IPS-NIHi11 (cell line): Measurements from ENCODE around the gene SMO.
"Not testable (repeated sequence)": the region's sequence is repeated elsewhere in the genome, so short reads cannot be mapped to it uniquely, and the experiment has no call there.

Experiments used
- DNase-seq: peaks from one replicate; pipeline ENCODE4 v3.0.0; 2012; ENCODE audit warnings: mixed read lengths, low spot score

SMO gene

GRCh38 chr7:129169686-129170440 lies 18.6 kb upstream of the SMO start:
- DNase-seq, result no peak

GRCh38 chr7:129170441-129171021 lies 17.9 kb upstream of the SMO start:
- no peak for DNase-seq

- DNase-seq, result not testable (repeated sequence)
Measured at GRCh38 chr7:129173861-129174260, 14.6 kb upstream of the SMO start.

- DNase-seq, result no peak
Measured at GRCh38 chr7:129176916-129177710, 11.3 kb upstream of the SMO start.

- no peak for DNase-seq
Measured at GRCh38 chr7:129184981-129185670, 3.3 kb upstream of the SMO start.

GRCh38 chr7:129186749-129187260 lies 1.6 kb upstream of the SMO start:
- no peak for DNase-seq

- DNase-seq, result no peak
Measured at GRCh38 chr7:129187681-129188371, 607 bp upstream of the SMO start.

GRCh38 chr7:129188892-129189660 lies 643 bp downstream of the SMO start:
- DNase-seq, result peak; percentile 75

GRCh38 chr7:129189661-129190310 lies 1.4 kb downstream of the SMO start:
- no peak for DNase-seq

GRCh38 chr7:129191272-129191671 lies 2.8 kb downstream of the SMO start:
- no peak for DNase-seq

GRCh38 chr7:129193892-129194291 lies 5.5 kb downstream of the SMO start:
- no peak for DNase-seq

- no peak for DNase-seq
Measured at GRCh38 chr7:129197771-129198170, 9.3 kb downstream of the SMO start.

- DNase-seq, result no peak
Measured at GRCh38 chr7:129199406-129199805, 11.0 kb downstream of the SMO start.

GRCh38 chr7:129202058-129202777 lies 13.8 kb downstream of the SMO start:
- no peak for DNase-seq

- no peak for DNase-seq
Measured at GRCh38 chr7:129203050-129203741, 14.8 kb downstream of the SMO start.

- DNase-seq, result no peak
Measured at GRCh38 chr7:129205126-129205818, 16.8 kb downstream of the SMO start.

- DNase-seq, result no peak
Measured at GRCh38 chr7:129205987-129206785, 17.8 kb downstream of the SMO start.

- DNase-seq, result no peak
Measured at GRCh38 chr7:129208667-129209066, 20.2 kb downstream of the SMO start.
